ENCODE results near the gene AJAP1. TPM values are rescaled to one million over a fixed set of nuclear protein-coding genes. Genes with fewer than 3 reads are reported as not detected.

Gene AJAP1
- total RNA-seq, 1 donor from 2014 or later = 0.26 TPM

DNA sequence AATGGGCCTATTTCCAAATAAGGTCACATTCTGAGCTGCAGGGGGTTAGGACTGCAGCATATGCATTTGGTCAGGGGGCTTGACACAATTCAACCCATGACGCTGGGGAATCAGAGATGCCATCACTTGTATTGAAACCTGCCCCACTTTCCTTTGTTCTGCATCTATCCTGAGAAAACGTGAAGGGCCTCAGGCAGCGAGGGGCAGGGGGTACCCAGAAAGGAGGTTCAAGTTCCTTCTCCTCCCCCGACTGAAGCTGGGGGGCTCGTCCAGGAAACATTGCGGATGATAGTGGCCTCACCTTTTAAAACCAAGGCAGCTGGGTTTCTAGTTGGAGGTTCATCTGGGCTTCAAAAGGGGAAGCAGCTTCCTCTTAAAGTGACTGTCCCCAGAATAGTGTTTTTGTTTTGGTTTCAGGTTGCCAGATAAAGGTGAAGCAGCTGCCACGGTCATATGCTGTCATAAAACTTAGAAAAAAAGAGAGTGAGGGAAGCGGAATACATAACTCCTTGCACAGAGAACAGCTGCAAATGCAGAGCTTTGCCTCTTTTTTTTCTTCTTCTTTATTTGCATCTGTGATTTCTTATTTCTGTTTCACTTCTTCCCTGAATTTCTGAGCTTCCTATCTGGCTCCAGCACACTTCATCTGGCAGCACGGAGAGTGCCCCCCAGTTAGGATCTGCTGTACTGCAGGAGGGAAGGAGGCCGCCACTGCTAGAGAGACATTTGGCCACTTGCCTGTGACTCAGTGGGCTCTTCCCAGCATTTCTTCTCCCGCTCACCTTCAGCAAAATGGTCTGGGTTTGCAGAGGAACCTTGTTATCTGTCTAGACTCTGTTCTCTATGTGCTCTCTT lies 142.0 kb downstream of the AJAP1 start:
- Histone ChIP-seq H3K27me3 (ENCODE audit: control insufficient read depth, insufficient read depth, low read length) (no peaks in the 10 kb centered on the region), H3K4me3 (ENCODE audit: low read depth, low read length) (no peak overlapping the region), H3K36me3 (ENCODE audit: control insufficient read depth, insufficient read depth, low read length) (no peaks in the 10 kb centered on the region)
- no peak for FAIRE-seq
- DNase-seq (ENCODE audit: low read depth) = no peak
- TF ChIP-seq, protein P1, sequence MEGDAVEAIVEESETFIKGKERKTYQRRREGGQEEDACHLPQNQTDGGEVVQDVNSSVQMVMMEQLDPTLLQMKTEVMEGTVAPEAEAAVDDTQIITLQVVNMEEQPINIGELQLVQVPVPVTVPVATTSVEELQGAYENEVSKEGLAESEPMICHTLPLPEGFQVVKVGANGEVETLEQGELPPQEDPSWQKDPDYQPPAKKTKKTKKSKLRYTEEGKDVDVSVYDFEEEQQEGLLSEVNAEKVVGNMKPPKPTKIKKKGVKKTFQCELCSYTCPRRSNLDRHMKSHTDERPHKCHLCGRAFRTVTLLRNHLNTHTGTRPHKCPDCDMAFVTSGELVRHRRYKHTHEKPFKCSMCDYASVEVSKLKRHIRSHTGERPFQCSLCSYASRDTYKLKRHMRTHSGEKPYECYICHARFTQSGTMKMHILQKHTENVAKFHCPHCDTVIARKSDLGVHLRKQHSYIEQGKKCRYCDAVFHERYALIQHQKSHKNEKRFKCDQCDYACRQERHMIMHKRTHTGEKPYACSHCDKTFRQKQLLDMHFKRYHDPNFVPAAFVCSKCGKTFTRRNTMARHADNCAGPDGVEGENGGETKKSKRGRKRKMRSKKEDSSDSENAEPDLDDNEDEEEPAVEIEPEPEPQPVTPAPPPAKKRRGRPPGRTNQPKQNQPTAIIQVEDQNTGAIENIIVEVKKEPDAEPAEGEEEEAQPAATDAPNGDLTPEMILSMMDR (IDR thresholded peaks at IDR 0.05; ENCODE audit: insufficient read depth, low read length, severe bottlenecking) = no peak

DNA sequence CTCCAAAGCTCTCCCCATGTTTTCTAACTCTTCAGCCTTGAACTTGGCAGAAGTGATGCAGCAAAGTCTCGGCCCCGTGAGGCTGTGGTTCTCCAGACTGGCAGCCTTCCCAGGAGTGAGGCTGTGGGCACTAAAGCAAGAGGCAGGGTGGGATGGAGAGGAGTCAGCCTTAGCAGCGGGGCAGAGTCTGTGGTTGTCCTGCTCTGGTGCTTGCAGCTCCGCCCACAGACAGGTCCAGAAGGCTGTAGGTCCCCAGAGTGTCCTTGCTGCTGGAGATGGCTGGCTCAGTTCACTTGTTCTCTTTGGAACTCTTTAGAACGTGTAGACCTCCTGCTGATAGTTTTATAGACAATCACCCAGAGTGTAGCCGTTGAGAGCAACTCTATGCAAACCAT lies 142.6 kb downstream of the AJAP1 start:
- FAIRE-seq (no peak), DNase-seq (ENCODE audit: low read depth) (no peak)
- TF ChIP-seq, protein P1 (IDR thresholded peaks at IDR 0.05; ENCODE audit: insufficient read depth, low read length, severe bottlenecking) = no peak
- H3K27me3 ChIP-seq (ENCODE audit: control insufficient read depth, insufficient read depth, low read length) = no peaks in the 10 kb centered on the region
- no peak overlapping the region for H3K4me3 ChIP-seq (ENCODE audit: low read depth, low read length)
- H3K36me3 ChIP-seq (ENCODE audit: control insufficient read depth, insufficient read depth, low read length) = no peaks in the 10 kb centered on the region

DNA sequence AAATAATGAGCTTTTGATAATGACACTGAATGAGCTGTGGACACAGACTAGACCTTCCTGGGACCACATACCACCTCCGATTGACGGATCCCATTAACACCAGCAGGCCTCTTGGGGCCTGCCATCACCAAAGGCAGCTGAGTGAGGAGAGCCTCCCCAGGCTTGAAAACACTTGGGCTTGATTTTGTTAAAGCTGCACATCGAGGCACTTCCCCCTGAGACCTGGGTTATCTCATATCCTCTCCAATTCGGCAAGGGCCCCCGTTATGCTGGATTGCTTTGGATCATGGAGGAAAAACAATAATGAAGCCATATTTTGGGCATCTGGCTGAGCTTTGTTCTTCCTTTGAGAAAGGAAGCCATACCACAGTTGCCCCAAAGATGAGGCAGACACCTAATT lies 143.0 kb downstream of the AJAP1 start:
- no peak for FAIRE-seq
- TF ChIP-seq, protein P1 (IDR thresholded peaks at IDR 0.05; ENCODE audit: insufficient read depth, low read length, severe bottlenecking) = no peak

DNA sequence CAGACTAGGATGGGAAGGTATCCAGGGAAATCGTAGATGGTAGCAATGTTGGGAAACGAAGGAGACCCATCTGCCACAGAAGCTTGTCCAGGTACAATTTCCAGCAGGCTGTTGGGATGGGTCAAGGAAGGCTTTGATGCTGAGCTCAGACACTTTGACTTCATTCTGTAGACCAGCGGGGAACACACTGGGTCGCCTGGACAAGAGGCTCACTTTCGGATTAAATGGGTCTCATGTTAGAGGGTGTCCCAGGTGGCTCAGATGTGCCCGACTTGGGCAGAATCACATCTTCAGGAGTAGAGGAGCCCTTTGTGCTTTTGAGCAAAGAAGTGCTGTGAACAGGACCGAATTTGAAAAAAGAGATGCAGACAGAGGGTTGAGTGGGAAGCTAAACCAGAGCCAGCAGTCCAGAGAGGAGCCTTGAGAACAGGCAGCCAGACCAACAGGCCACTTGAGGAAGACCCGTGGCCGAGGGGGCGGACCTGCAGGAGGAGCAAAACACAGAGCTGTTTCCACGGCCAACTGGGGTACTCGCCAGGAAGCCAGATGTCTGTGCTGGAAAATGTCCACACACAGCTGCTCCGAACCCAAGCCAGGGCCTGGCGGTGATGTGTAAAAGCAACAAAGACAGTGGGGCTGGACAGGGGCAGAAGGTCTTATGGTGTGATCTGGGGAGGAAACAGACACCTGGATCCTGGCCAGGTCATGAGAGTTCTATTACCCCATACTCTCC lies 146.9 kb downstream of the AJAP1 start:
- FAIRE-seq (no peak), DNase-seq (ENCODE audit: low read depth) (no peak)
- TF ChIP-seq, protein P1 (IDR thresholded peaks at IDR 0.05; ENCODE audit: insufficient read depth, low read length, severe bottlenecking) = no peak

More for the DNA sequence above, 143.0 kb downstream of the AJAP1 start:
- no peaks in the 10 kb centered on the region for H3K27me3 ChIP-seq (ENCODE audit: control insufficient read depth, insufficient read depth, low read length)
- no peak overlapping the region for H3K4me3 ChIP-seq (ENCODE audit: low read depth, low read length)
- no peak for DNase-seq (ENCODE audit: low read depth)
- no peaks in the 10 kb centered on the region for H3K36me3 ChIP-seq (ENCODE audit: control insufficient read depth, insufficient read depth, low read length)

DNA sequence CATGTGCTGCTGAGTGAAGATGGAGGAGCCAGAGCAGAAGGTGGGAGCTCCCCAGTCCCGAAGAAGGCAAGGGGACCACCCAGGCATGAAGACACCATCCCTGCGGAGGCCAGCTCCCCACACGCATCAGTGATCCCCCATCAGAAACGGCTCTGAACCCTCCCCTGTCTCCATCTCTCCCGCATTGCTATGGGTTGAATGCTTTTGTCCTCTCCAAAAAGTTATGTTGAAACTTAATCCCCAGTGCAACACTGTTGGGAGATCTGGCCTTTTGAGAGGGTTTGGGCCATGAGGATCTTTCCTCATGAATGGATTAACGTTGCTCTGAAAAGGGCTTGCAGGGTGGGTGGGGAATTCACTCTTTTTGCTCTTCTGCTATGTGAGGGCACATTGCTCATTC lies 147.6 kb downstream of the AJAP1 start:
- no peak overlapping the region for H3K4me3 ChIP-seq (ENCODE audit: low read depth, low read length)
- H3K36me3 ChIP-seq (ENCODE audit: control insufficient read depth, insufficient read depth, low read length) = no peaks in the 10 kb centered on the region
- H3K27me3 ChIP-seq (ENCODE audit: control insufficient read depth, insufficient read depth, low read length) = no peaks in the 10 kb centered on the region
- DNase-seq (ENCODE audit: low read depth) = no peak
- FAIRE-seq = no peak
- TF ChIP-seq, protein P1 (IDR thresholded peaks at IDR 0.05; ENCODE audit: insufficient read depth, low read length, severe bottlenecking) = no peak

More for the DNA sequence above, 146.9 kb downstream of the AJAP1 start:
- Histone ChIP-seq H3K36me3 (ENCODE audit: control insufficient read depth, insufficient read depth, low read length) (no peaks in the 10 kb centered on the region), H3K27me3 (ENCODE audit: control insufficient read depth, insufficient read depth, low read length) (no peaks in the 10 kb centered on the region), H3K4me3 (ENCODE audit: low read depth, low read length) (no peak overlapping the region)
